SKM-1 treated with dmso at 0.1 percent for 144 hours (cell line): ENCODE results near the gene APBB2.

Source experiments
- DNase-seq: peaks from one replicate; lab custom pipeline; 2025; ENCODE audit not compliant: unreplicated experiment; lab: John Stamatoyannopoulos, UW

APBB2 gene

GRCh38 chr4:41216294-41217019 is 2.1 kb upstream of the APBB2 start:
- peak; percentile 59 for DNase-seq

GRCh38 chr4:41215969-41216293 is 1.6 kb upstream of the APBB2 start:
- no peak for DNase-seq

- no peak for DNase-seq
Observed at GRCh38 chr4:41215155-41215554, 813 bp upstream of the APBB2 start.

- DNase-seq: no peak
Observed at GRCh38 chr4:41214825-41215146, 444 bp upstream of the APBB2 start.

GRCh38 chr4:41213625-41214135 is 662 bp downstream of the APBB2 start:
- no peak for DNase-seq

- DNase-seq: peak; percentile 65
Observed at GRCh38 chr4:41212616-41213203, 1.6 kb downstream of the APBB2 start.

- no peak for DNase-seq
Observed at GRCh38 chr4:41211951-41212615, 2.3 kb downstream of the APBB2 start.

GRCh38 chr4:41209901-41210300 is 4.4 kb downstream of the APBB2 start:
- no peak for DNase-seq

- DNase-seq: no peak
Observed at GRCh38 chr4:41209187-41209586, 5.2 kb downstream of the APBB2 start.

- DNase-seq: no peak
Observed at GRCh38 chr4:41207291-41207831, 7.0 kb downstream of the APBB2 start.

GRCh38 chr4:41205854-41206460 is 8.4 kb downstream of the APBB2 start:
- no peak for DNase-seq

- no peak for DNase-seq
Observed at GRCh38 chr4:41205130-41205529, 9.2 kb downstream of the APBB2 start.

GRCh38 chr4:41204400-41204978 is 9.9 kb downstream of the APBB2 start:
- DNase-seq: no peak

- DNase-seq: no peak
Observed at GRCh38 chr4:41203841-41204240, 10.5 kb downstream of the APBB2 start.

- DNase-seq: no peak
Observed at GRCh38 chr4:41202820-41203568, 11.3 kb downstream of the APBB2 start.

GRCh38 chr4:41202356-41202755 is 12.0 kb downstream of the APBB2 start:
- no peak for DNase-seq

GRCh38 chr4:41200486-41201017 is 13.8 kb downstream of the APBB2 start:
- DNase-seq: no peak

- DNase-seq: no peak
Observed at GRCh38 chr4:41199788-41200187, 14.6 kb downstream of the APBB2 start.

- DNase-seq: no peak
Observed at GRCh38 chr4:41197996-41198395, 16.3 kb downstream of the APBB2 start.

- no peak for DNase-seq
Observed at GRCh38 chr4:41197495-41197894, 16.8 kb downstream of the APBB2 start.
